Activated CD4-positive, alpha-beta T cell treated with anti-CD3 and anti-CD28 coated beads for 36 hours (primary cell): ENCODE measurements around the gene ATXN7L2. TPM values are rescaled to one million over a fixed set of nuclear protein-coding genes. Genes with fewer than 3 reads are reported as not detected.
A peak's percentile ranks its signal among the peaks of the same experiment; 100 is the strongest.

Source experiments
- ATAC-seq: fragments of 200-7000 bp; cut with Tn5 transposase; one replicate; pipeline ENCODE4 v1.10.0; 2021; ENCODE audit warnings: mild to moderate bottlenecking, moderate library complexity
- CTCF ChIA-PET: fragments of 350-600 bp; sonication (Branson Sonifier 250); formaldehyde crosslinking; loops from one replicate; lab custom pipeline; 2021; ENCODE audit warnings: antibody characterized with exemption; lab: Charles Lee
- POLR2A ChIA-PET: fragments of 350-600 bp; sonication (Branson Sonifier 250); formaldehyde crosslinking; loops from one replicate; lab custom pipeline; 2021; ENCODE audit warnings: antibody characterized with exemption, inconsistent platforms; lab: Charles Lee
- DNase-seq: peaks from one replicate; pipeline ENCODE4 v3.0.0-alpha.2; 2020
- H3K27ac Mint-ChIP-seq: one replicate; pipeline ENCODE4 v1.8.0; 2021; ENCODE audit warnings: mixed read lengths
- H3K27me3 Mint-ChIP-seq: one replicate; pipeline ENCODE4 v1.8.0; 2021; ENCODE audit warnings: mixed read lengths
- H3K36me3 Mint-ChIP-seq: one replicate; pipeline ENCODE4 v1.8.0; 2021; ENCODE audit warnings: low read depth, mixed read lengths
- H3K4me1 Mint-ChIP-seq: one replicate; pipeline ENCODE4 v1.8.0; 2021; ENCODE audit warnings: mixed read lengths
- H3K4me3 Mint-ChIP-seq: one replicate; pipeline ENCODE4 v1.8.0; 2021; ENCODE audit warnings: mild to moderate bottlenecking, moderate library complexity, mixed read lengths
- H3K9me3 Mint-ChIP-seq: one replicate; pipeline ENCODE4 v1.8.0; 2021; ENCODE audit warnings: low read depth, mixed read lengths
- intact Hi-C, 2 experiments: fragments of 100-400 bp; cut with DNase I in 1 of 2; cut with micrococcal nuclease in 1 of 2; formaldehyde crosslinking; loops; one replicate each; pipeline versions ENCODE4 v1.14.2 to v1.15.1; 2022 to 2024; cut with DNase I, micrococcal nuclease
- total RNA-seq, 2 experiments: library from RNA; stranded (reverse); gene quantifications; one replicate each; pipeline ENCODE4 v1.2.3, GENCODE V29; 2021

ATXN7L2 gene
- total RNA-seq, 2 experiments from 2014 or later, result 11.7 to 13.0 TPM

GRCh38 chr1:109523706-109524105 is 40.0 kb downstream of the ATXN7L2 start:
- DNase-seq, result no peak
- Mint-ChIP-seq H3K36me3 (no peaks in the 10 kb centered on the region), H3K4me3 (no peak overlapping the region), H3K4me1 (no peaks in the 10 kb centered on the region), H3K27ac (no peak overlapping the region), H3K27me3 (no peaks in the 10 kb centered on the region), H3K9me3 (no peaks in the 10 kb centered on the region)
- POLR2A ChIA-PET, result no interaction called here
- ATAC-seq, result no peak
- CTCF ChIA-PET, result interaction anchor here (1.1 to 21.9 kb wide), 3 partner anchors 9 to 124 kb away, joined by 3 to 864 read pairs (median 12); partner anchors contain the start of genes AMIGO1 and CYB561D1
- intact Hi-C loops, result no loop called here

DNA sequence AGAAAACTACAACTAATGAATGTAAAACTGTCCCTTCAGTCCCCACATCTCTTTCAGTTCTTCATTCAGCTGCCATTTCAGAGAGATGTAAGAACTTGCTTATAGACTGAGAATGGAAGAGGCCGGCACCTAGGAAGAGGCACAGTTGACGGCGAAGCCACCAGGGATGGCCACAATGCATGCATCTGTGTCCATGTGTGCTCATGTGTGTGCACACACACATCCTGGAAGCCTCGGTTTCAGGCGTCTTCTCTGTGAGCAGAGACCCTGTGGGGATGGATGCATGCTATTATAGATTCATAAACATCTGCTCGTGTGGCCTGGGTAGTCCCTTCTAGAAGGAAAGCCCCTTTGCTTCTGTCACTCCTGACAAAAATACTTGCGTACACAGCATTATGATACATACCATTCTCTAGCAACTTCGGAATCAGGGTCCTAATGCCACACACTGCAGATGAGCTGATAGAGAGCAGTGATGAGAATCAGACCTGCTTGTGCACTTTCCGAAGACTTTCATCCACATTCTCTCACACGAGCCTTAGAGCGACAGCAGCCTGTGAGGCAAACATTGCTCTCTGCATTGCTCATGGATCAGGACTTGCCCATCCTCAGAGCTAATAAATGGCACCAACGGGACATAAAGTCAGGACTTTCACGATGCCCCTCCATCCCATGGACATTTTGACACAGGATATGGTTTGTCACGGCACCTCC is 43.5 kb downstream of the ATXN7L2 start:
- H3K27me3 Mint-ChIP-seq, result no peaks in the 10 kb centered on the region
- no peaks in the 10 kb centered on the region for H3K9me3 Mint-ChIP-seq
- no peak for ATAC-seq
- intact Hi-C loops, result no loop called here
- no peak overlapping the region for H3K4me3 Mint-ChIP-seq
- H3K27ac Mint-ChIP-seq, result no peak overlapping the region
- H3K36me3 Mint-ChIP-seq, result no peaks in the 10 kb centered on the region
- DNase-seq, result no peak
- CTCF ChIA-PET, result interaction anchor here (0.6 to 21.9 kb wide), 3 partner anchors 12 to 26 kb away, joined by 3 to 864 read pairs (median 4); partner anchors contain the start of genes AMIGO1 and CYB561D1
- H3K4me1 Mint-ChIP-seq, result peaks cover 16% of the 10 kb centered on the region
- POLR2A ChIA-PET, result no interaction called here

GRCh38 chr1:109527846-109528695 is 44.4 kb downstream of the ATXN7L2 start:
- Mint-ChIP-seq H3K36me3 (no peaks in the 10 kb centered on the region), H3K27ac (no peak overlapping the region), H3K27me3 (no peaks in the 10 kb centered on the region), H3K9me3 (no peaks in the 10 kb centered on the region), H3K4me3 (no peak overlapping the region), H3K4me1 (peaks cover 22% of the 10 kb centered on the region)
- intact Hi-C loops, result no loop called here
- CTCF ChIA-PET, result interaction anchor here (1.2 to 21.9 kb wide), 3 partner anchors 13 to 45 kb away, joined by 4 to 864 read pairs (median 11); partner anchors contain the start of genes AMIGO1, ATXN7L2 and CYB561D1
- DNase-seq (no peak), ATAC-seq (no peak)
- POLR2A ChIA-PET, result interaction anchor here (0.5 to 1.3 kb wide), 2 partner anchors 38 to 871 kb away, joined by 3 to 4 read pairs; no protein-coding TSS in a partner anchor

DNA sequence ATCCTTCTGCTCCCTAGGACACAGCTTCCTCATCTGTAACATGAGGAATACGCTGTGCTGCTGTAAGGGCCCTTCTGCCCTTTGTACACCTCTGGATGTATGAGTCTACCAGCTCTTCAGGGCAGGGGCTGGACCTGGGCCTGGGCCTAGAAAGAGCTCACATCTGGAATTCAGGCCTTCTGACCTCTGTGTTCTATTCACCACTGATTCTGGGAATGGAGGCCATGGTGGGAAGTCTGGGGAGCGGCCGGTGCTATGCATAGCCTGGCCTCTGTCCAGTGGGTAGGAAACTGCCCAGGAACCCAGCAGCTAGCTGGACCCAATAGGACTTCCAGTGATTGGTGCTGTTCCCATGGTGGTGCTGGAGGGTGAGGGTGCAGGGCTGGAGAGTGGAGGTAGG is 45.0 kb downstream of the ATXN7L2 start:
- Mint-ChIP-seq H3K27ac (no peak overlapping the region), H3K27me3 (no peaks in the 10 kb centered on the region), H3K36me3 (no peaks in the 10 kb centered on the region), H3K4me1 (peaks cover 22% of the 10 kb centered on the region), H3K4me3 (no peak overlapping the region), H3K9me3 (no peaks in the 10 kb centered on the region)
- POLR2A ChIA-PET, result interaction anchor here (0.5 to 1.3 kb wide), 2 partner anchors 39 to 871 kb away, joined by 3 to 4 read pairs; no protein-coding TSS in a partner anchor
- CTCF ChIA-PET, result interaction anchor here (0.7 to 21.9 kb wide), 5 partner anchors 13 to 106 kb away, joined by 3 to 864 read pairs (median 7); partner anchors contain the start of genes AMIGO1, ATXN7L2, CYB561D1 and GNAI3
- intact Hi-C loops, result no loop called here
- ATAC-seq, result no peak
- no peak for DNase-seq

DNA sequence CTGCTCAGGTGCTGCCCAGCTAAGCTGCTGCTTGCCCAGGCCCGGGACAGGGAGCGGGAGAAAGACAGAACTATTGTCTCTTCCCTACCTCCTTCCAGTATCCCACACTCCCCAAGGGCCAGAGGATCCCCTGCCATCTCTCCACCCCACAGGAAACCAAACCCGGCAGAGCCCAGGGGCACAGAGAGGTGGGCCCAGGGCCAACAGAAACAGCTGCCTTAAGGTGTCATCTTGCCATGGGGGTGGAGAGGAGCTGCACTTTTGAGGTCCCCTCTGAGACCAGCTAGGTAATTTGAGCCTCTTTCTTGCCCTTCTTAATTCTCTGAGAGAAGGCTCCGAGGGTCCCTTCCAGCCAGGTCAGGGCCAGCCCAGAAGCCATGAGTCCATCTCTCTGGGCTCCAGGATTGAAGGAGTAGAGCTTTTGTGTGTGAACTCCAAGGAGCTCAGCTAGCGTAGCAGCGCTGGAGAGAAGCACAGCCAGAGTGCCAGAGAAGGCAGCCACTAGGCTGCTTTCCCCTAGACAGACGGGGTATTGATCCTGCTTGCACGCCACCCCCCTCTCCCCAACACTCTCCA is 46.3 kb downstream of the ATXN7L2 start:
- Mint-ChIP-seq H3K36me3 (no peaks in the 10 kb centered on the region), H3K27me3 (no peaks in the 10 kb centered on the region), H3K27ac (no peak overlapping the region), H3K4me1 (peaks cover 22% of the 10 kb centered on the region), H3K9me3 (no peaks in the 10 kb centered on the region), H3K4me3 (no peak overlapping the region)
- intact Hi-C loops, result no loop called here
- no peak for ATAC-seq
- no peak for DNase-seq
- CTCF ChIA-PET, result interaction anchor here (0.7 to 21.9 kb wide), 10 partner anchors 8 to 253 kb away, joined by 3 to 864 read pairs (median 6); partner anchors contain the start of genes AMIGO1, ATXN7L2, CYB561D1 and GNAI3
- POLR2A ChIA-PET, result interaction anchor here (0.7 to 1.0 kb wide), 2 partner anchors 14 to 105 kb away, joined by 3 to 4 read pairs; no protein-coding TSS in a partner anchor

GRCh38 chr1:109530457-109531087 is 46.9 kb downstream of the ATXN7L2 start:
- no peak overlapping the region for H3K4me3 Mint-ChIP-seq
- H3K4me1 Mint-ChIP-seq, result peaks cover 22% of the 10 kb centered on the region

DNA sequence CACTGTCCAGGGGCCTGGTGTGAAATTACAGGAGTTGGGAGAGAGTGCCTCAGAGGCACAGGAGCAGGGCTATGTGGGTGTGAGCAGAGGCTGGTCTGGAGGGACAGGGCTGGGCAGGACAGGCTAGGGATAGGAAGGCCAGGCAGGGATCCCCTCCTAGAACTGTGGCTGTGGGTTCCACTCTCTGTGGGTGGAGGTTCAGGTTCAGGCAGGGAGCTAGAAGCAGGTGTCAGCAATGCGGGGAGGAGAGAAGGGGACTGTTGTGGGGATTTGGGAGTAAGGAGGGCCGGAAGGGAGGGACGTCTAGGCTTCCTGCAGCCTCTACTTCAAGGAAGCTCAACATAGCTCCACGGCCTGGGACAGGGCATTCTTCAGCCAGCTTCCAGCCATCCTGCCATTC is 47.7 kb downstream of the ATXN7L2 start:
- no peak overlapping the region for H3K4me3 Mint-ChIP-seq
- ATAC-seq (no peak), DNase-seq (no peak)
- ChIA-PET POLR2A (interaction anchor here (1.0 to 1.3 kb wide), 3 partner anchors 26 to 37 kb away, joined by 3 to 4 read pairs (median 3); partner anchors contain the start of gene CYB561D1), CTCF (interaction anchor here (0.6 to 21.9 kb wide), 34 partner anchors 9 to 780 kb away, joined by 3 to 864 read pairs (median 5); partner anchors contain the start of genes AHCYL1, AMIGO1, ATXN7L2 and CYB561D1)
- H3K27ac Mint-ChIP-seq, result peak overlapping the region; percentile 49
- peaks cover 22% of the 10 kb centered on the region for H3K4me1 Mint-ChIP-seq
- no peaks in the 10 kb centered on the region for H3K9me3 Mint-ChIP-seq
- no peaks in the 10 kb centered on the region for H3K36me3 Mint-ChIP-seq
- H3K27me3 Mint-ChIP-seq, result no peaks in the 10 kb centered on the region
- intact Hi-C loops, result no loop called here

More at GRCh38 chr1:109530457-109531087, 46.9 kb downstream of the ATXN7L2 start:
- Mint-ChIP-seq H3K27me3 (no peaks in the 10 kb centered on the region), H3K27ac (peak overlapping the region; percentile 49), H3K9me3 (no peaks in the 10 kb centered on the region), H3K36me3 (no peaks in the 10 kb centered on the region)
- ChIA-PET CTCF (interaction anchor here (0.7 to 21.9 kb wide), 10 partner anchors 9 to 254 kb away, joined by 3 to 864 read pairs (median 9); partner anchors contain the start of genes AMIGO1, ATXN7L2, CYB561D1 and GNAI3), POLR2A (interaction anchor here (0.7 kb wide), 1 partner anchor 14 kb away, joined by 3 read pairs; no protein-coding TSS in a partner anchor)
- DNase-seq (no peak), ATAC-seq (no peak)
- intact Hi-C loops, result no loop called here

DNA sequence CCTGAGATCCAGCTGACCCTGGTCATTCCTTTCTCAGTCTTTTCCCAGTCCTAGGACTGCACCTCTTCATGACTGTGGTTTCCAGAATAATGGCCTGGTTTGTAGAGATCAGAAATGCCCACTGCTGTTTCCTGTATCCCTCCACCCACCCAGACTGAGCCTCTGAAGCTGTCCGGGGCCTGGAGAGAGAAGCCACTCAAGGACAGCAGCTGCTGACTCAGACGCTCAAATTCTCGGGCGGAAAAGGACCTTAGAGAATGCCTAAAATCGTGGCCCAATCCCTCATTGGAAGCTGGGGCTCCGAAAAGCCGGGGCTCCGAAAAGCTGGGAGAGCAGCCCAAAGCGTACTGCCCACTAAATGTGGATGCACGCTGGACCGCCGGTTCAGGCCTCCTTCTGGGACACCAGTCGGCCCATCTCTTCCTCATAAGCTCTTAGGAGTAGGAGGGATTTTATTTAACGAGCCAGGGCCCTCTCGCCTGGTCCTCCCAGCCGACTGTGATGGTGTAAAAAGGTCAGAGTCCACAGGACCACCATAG is 48.2 kb downstream of the ATXN7L2 start:
- intact Hi-C loops, result loop anchor here (1.0 to 2.0 kb wide), 13 partner anchors 34 to 489 kb away; partner anchors contain the start of genes CYB561D1 (in 2 of the 2), PSMA5 (in 2 of the 2), PSRC1 (in 1 of the 2) and WDR47 (in 1 of the 2)

DNA sequence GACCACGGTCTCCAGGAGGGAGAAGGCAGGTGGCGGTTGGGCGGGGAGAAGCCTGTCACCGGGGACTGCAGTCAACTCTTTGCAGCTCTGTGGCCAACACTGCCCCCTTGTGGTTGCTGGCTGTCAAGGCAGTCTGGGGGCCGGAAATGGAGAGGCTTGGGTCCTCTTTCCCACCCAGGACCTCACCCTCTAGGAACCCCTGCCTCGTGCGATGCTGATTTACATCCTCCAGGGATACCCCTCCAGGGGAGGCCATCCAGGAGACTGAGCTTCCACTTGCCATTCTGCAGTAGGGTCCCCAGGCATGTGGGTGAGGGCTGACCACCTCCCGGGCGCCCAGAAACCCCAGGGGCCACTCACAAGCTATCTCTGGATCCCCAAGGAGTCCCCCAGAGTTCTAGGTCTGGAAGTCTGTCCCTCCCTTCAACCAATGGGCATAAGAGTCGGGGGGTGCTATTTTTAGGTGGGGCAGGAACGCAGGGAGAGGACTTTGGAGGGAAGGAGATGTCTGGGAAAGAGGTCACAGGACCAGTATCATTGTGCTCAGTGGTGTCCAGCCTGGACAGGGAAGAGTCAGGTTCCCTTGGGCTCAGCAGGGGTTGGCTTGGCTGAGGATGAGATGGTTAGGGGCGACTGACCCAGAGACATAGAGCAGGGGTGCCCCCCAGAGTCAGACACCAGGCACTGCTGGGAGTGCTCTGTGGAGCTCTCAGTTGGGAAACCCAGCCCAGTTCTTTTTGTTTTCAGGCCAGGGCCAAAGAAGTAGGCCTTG is 48.8 kb downstream of the ATXN7L2 start:
- H3K27ac Mint-ChIP-seq, result peak overlapping the region; percentile 71
- CTCF ChIA-PET, result interaction anchor here (0.6 to 21.9 kb wide), 59 partner anchors 9 to 710 kb away, joined by 3 to 864 read pairs (median 4); partner anchors contain the start of genes AHCYL1, AMIGO1, ATXN7L2 and CLCC1
- no peaks in the 10 kb centered on the region for H3K36me3 Mint-ChIP-seq
- DNase-seq (peak; percentile 95), ATAC-seq (peak; percentile 90)
- intact Hi-C loops, result loop anchor here (1.0 to 2.0 kb wide), 13 partner anchors 34 to 490 kb away; partner anchors contain the start of genes CYB561D1 (in 2 of the 2), PSMA5 (in 2 of the 2), PSRC1 (in 1 of the 2) and WDR47 (in 1 of the 2)
- no peaks in the 10 kb centered on the region for H3K9me3 Mint-ChIP-seq
- POLR2A ChIA-PET, result interaction anchor here (0.6 to 1.6 kb wide), 7 partner anchors 16 to 864 kb away, joined by 3 to 11 read pairs (median 3); partner anchors contain the start of genes CYB561D1, GNAI3 and PSMA5
- peak overlapping the region; percentile 15 for H3K4me3 Mint-ChIP-seq
- no peaks in the 10 kb centered on the region for H3K27me3 Mint-ChIP-seq
- peaks cover 22% of the 10 kb centered on the region for H3K4me1 Mint-ChIP-seq

More for the DNA sequence above, 48.2 kb downstream of the ATXN7L2 start:
- Mint-ChIP-seq H3K4me3 (no peak overlapping the region), H3K27ac (peak overlapping the region; percentile 71), H3K9me3 (no peaks in the 10 kb centered on the region), H3K36me3 (no peaks in the 10 kb centered on the region), H3K4me1 (peaks cover 22% of the 10 kb centered on the region), H3K27me3 (no peaks in the 10 kb centered on the region)
- no peak for ATAC-seq
- ChIA-PET POLR2A (interaction anchor here (0.6 to 1.6 kb wide), 6 partner anchors 27 to 864 kb away, joined by 3 to 11 read pairs (median 4); partner anchors contain the start of genes CYB561D1 and PSMA5), CTCF (interaction anchor here (0.6 to 21.9 kb wide), 43 partner anchors 8 to 781 kb away, joined by 3 to 864 read pairs (median 5); partner anchors contain the start of genes AHCYL1, AMIGO1, ATXN7L2 and CYB561D1)
- DNase-seq, result peak; percentile 20
